GM18909 (cell line): Measurements from ENCODE around the gene BCAP29.

ENCODE experiments used
- ATAC-seq: cut with Tn5 transposase; IDR thresholded peaks from one replicate; pipeline ENCODE4 v1.9.1; 2021; ENCODE audit warnings: mild to moderate bottlenecking; ENCODE audit not compliant: unreplicated experiment, poor library complexity

BCAP29 gene

DNA sequence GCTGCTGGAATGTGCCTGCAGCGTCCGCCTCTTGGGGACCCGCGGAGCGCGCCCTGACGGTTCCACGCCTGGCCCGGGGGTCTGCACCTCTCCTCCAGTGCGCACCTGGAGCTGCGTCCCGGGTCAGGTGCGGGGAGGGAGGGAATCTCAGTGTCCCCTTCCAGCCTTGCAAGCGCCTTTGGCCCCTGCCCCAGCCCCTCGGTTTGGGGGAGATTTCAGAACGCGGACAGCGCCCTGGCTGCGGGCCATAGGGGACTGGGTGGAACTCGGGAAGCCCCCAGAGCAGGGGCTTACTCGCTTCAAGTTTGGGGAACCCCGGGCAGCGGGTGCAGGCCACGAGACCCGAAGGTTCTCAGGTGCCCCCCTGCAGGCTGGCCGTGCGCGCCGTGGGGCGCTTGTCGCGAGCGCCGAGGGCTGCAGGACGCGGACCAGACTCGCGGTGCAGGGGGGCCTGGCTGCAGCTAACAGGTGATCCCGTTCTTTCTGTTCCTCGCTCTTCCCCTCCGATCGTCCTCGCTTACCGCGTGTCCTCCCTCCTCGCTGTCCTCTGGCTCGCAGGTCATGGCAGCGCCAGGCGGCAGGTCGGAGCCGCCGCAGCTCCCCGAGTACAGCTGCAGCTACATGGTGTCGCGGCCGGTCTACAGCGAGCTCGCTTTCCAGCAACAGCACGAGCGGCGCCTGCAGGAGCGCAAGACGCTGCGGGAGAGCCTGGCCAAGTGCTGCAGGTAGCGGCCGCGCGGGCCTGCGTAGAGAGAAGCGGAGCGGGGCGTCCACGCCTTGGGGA lies 81.2 kb downstream of the BCAP29 start:
- ATAC-seq = peak; percentile 60

- no peak for ATAC-seq
Observed at GRCh38 chr7:107661865-107662379, 81.9 kb downstream of the BCAP29 start.

- ATAC-seq = no peak
Observed at GRCh38 chr7:107663196-107663595, 83.2 kb downstream of the BCAP29 start.

DNA sequence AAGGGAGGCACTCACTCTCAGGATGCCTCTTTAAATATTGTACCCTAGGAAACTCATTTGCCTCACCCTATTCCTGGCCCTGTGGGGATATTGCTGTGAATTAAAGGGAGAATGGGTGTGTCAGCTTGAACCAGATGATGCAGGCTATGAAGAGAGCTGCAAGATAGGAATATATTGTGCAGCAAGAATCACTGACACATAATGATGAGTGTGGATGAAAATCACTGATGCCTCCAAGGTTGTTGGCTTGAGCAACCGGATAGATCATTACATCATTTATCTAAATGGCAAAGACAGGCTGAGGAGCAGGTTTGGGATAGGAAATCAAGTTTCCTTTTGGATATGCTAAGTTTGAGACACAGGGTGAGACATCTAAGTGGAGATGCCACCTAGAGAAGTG lies 86.7 kb downstream of the BCAP29 start:
- ATAC-seq = no peak

DNA sequence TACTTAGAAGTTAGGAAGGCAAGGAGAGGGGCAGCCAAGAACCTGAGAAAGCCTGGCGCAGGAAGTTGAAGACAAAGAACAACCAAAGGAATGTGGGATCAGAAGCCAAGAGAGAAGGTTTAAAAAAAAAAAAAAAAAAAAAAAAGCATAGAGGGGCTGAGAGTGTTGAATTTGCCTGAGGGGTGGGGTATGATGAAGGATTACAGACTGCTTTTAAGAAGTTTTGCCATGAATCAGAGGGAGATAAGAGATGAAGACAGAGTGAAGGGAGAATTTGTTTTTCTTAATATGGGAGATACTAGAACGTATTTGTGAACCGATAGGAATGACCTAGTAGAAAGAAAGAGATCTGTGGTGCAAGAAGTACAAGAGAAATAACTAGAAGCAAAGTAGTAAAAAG lies 87.3 kb downstream of the BCAP29 start:
- ATAC-seq = no peak

DNA sequence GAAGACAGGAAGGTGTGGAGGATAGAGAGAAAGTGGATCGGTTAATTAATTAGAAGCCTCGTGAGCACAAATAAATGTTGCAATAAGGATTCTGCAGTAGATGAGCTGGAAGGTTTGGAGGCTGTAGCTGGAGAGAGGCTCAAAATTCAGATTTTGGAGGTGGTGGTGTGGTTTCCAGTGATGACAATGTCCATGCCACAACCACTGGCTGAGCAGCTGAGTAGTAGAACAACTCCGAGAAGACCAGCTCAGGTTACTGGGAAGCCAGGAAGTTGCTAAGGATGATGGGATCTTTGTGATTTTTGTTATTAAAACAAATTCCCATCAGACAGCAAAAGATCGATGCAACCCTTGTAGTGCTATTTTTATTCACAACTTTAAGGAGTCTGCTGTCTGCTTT lies 88.2 kb downstream of the BCAP29 start:
- ATAC-seq = no peak
